ENCODE data around the gene MADD.

- no peak for TF ChIP-seq CTCF (conservative IDR thresholded peaks at IDR 0.05; ENCODE audit: low read depth in 2 of 2)
- no peak for TF ChIP-seq NANOG (IDR thresholded peaks at IDR 0.05; ENCODE audit: borderline replicate concordance)
- no peak for TF ChIP-seq POLR2AphosphoS5 (IDR thresholded peaks at IDR 0.05; ENCODE audit: low read depth)
- TF ChIP-seq ETS1 (IDR thresholded peaks at IDR 0.05) = no peak
Measured at GRCh38 chr11:47280860-47281259, 10.9 kb downstream of the MADD start.

Measured in GM23338 (cell line).